ENCODE data around the gene KCNH5.

- TF ChIP-seq, protein P1, sequence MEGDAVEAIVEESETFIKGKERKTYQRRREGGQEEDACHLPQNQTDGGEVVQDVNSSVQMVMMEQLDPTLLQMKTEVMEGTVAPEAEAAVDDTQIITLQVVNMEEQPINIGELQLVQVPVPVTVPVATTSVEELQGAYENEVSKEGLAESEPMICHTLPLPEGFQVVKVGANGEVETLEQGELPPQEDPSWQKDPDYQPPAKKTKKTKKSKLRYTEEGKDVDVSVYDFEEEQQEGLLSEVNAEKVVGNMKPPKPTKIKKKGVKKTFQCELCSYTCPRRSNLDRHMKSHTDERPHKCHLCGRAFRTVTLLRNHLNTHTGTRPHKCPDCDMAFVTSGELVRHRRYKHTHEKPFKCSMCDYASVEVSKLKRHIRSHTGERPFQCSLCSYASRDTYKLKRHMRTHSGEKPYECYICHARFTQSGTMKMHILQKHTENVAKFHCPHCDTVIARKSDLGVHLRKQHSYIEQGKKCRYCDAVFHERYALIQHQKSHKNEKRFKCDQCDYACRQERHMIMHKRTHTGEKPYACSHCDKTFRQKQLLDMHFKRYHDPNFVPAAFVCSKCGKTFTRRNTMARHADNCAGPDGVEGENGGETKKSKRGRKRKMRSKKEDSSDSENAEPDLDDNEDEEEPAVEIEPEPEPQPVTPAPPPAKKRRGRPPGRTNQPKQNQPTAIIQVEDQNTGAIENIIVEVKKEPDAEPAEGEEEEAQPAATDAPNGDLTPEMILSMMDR (IDR thresholded peaks at IDR 0.05), result no peak
- TF ChIP-seq POLR2A (IDR thresholded peaks at IDR 0.05) (no peak), POLR2AphosphoS5 (IDR thresholded peaks at IDR 0.05) (no peak)
These were observed 221.2 kb downstream of the KCNH5 start for GRCh38 chr14:62824086-62824485.

All from prostate gland (tissue), 2 donors.